Cerebellar nuclear complex (tissue), 1 donor: ENCODE results near the gene NOS3.

Source experiments
- DNase-seq, 2 experiments: peaks; one replicate each; lab custom pipeline; 2025; lab: John Stamatoyannopoulos, UW

NOS3 gene

GRCh38 chr7:151058781-151059366 is 68.1 kb downstream of the NOS3 start:
- DNase-seq: no peak

- DNase-seq: no peak
Observed at GRCh38 chr7:151059367-151060112, 68.7 kb downstream of the NOS3 start, which contains the start of gene SLC4A2. SLC4A2 (plus strand) TSS chr7:151059589; CDS start chr7:151061988, 2,399 bp downstream.

DNA sequence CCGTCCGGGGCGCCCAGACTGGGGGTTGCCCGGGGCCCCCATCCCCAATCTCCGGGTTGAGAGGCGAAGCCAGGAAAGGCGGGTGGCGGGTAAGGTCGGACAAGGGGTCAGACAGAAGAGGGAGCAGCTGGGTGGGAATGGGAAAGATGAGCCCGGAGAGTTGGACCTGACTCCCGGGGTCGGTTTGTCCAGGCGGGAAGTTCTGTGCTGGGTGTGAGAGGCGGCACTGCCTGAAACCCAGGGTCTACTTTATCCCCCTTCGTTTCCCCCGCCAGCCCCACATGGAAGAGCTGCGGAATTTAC is 69.2 kb downstream of the NOS3 start:
- no peak for DNase-seq

DNA sequence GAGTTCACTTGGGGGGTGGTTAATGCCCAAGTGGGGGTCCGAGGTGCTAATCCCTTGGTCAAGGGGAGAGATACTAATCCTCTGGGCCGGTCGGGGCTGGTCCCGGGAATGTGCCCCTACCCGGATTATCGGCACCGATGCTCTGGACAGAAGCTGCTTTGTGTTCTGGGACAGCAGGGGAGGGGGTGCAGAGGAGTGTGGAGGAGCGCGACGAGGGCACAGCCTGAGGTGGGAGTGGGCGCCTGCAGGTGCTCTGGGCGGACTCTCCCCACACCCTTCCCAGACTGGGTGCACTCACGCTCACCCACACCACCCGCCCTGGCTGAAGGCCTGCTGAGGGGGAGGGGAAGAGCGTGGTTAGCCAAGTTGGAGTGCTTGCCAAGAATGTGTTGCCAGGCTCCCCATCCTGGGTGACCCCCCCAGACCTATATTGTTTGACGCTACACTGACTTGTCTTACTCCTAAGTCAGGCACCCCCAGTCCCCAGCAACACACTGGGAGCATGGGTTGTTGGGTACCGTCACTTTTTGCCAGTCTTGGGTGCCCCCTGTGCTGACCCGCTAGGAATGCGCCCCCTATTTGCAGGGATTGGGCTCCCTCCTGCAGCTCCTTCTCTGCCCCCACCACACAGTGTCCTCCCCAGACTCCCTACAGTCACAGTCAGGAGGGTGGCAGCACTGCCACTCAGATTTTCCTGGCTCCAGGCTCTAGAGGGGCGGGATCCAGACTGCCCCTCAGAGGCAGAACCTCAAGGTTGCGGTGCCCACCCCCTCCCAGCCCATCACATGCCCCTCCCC is 69.8 kb downstream of the NOS3 start:
- no peak for DNase-seq

- no peak for DNase-seq
Observed at GRCh38 chr7:151061213-151062110, 70.6 kb downstream of the NOS3 start.

DNA sequence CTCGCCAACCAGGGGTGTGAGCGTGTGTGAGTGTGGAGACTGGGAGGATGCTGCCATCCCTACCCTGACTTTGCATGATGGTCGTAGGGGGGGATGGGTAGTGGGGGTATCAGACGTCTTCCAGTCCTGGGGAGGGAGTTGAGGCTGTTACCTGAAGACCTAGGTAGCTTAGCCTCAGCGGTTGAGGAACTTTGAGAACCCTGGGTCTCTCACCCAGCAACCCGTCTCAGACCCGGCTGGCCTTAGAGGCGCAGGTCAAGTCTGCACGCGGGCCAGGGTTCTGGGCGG is 71.2 kb downstream of the NOS3 start:
- DNase-seq: no peak

GRCh38 chr7:151062399-151063211 is 71.8 kb downstream of the NOS3 start:
- DNase-seq: no peak

GRCh38 chr7:151063212-151063561 is 72.4 kb downstream of the NOS3 start:
- DNase-seq: no peak
